C4-2B (cell line): ENCODE measurements around the gene FGF11.

Source experiments
- H3K27ac ChIP-seq: fragments of 450-650 bp; 2 replicates; pipeline ENCODE4 v1.5.1; 2017
- CTCF ChIP-seq: fragments of 450-650 bp; conservative IDR thresholded peaks from 2 replicates; pipeline ENCODE4 v1.5.1; 2017; ENCODE audit warnings: mild to moderate bottlenecking
- ZFX ChIP-seq: fragments of 450-650 bp; IDR thresholded peaks from 2 replicates; pipeline ENCODE4 v1.6.1; 2017

Gene FGF11

GRCh38 chr17:7403043-7403726 lies 36.1 kb upstream of the FGF11 start:
- peak overlapping the region; percentile 86 for H3K27ac ChIP-seq
- TF ChIP-seq CTCF (no peak), ZFX (no peak)

DNA sequence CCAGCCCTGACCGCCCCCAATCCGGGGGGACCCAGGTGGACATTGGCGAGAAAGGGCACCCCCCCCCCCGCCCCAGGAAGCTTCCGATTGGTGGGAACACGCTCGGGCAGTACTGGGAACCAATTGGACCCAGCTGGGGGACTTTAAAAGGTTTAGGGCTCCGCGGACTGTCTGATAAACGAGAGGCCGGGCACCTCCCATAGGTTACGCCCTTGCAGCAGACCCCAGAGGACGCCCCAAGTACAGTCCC lies 35.7 kb upstream of the FGF11 start:
- TF ChIP-seq ZFX = 0 out of 2 replicates have a peak, but pooled peaks have one; percentile 13
- no peak for TF ChIP-seq CTCF
- peak overlapping the region; percentile 86 for H3K27ac ChIP-seq

GRCh38 chr17:7403977-7404736 lies 35.2 kb upstream of the FGF11 start, which contains the start of gene TMEM256:
TMEM256 (minus strand) TSS chr17:7404097; CDS start chr17:7404084, 13 bp downstream.
- TF ChIP-seq ZFX (no peak), CTCF (no peak)
- H3K27ac ChIP-seq = peak within 1 kb of the TSS; percentile 86

- H3K27ac ChIP-seq = peak overlapping the region; percentile 86
Measured at GRCh38 chr17:7404737-7405349, 34.5 kb upstream of the FGF11 start.

GRCh38 chr17:7405350-7406234 lies 33.7 kb upstream of the FGF11 start:
- peak overlapping the region; percentile 86 for H3K27ac ChIP-seq

More at GRCh38 chr17:7404737-7405349, 34.5 kb upstream of the FGF11 start:
- no peak for TF ChIP-seq ZFX
- TF ChIP-seq CTCF = no peak

GRCh38 chr17:7406235-7406825 lies 33.0 kb upstream of the FGF11 start:
- H3K27ac ChIP-seq = no peak overlapping the region
- TF ChIP-seq CTCF (no peak), ZFX (no peak)

More at GRCh38 chr17:7405350-7406234, 33.7 kb upstream of the FGF11 start:
- TF ChIP-seq CTCF = no peak
